Peyer's patch (tissue), 4 donors: ENCODE results near the gene TRPV6.

Experiments used
- POLR2A ChIP-seq, 2 donors: fragments of 450-650 bp; IDR thresholded peaks; one replicate each; pipeline ENCODE4 v1.5.1; 2017; ENCODE audit warnings: antibody characterized with exemption in 2 of 2, mild to moderate bottlenecking in 2 of 2, moderate library complexity in 2 of 2
- TF ChIP-seq, protein P1 (sequence below), 6 experiments: fragments of 450-650 bp in 4 of 6; fragments of 200-600 bp in 2 of 6; sonication (generic) in 1 of 6; IDR thresholded peaks; one replicate each; pipeline ENCODE4 v1.5.1; 2017 to 2019; ENCODE audit warnings: antibody characterized with exemption in 6 of 6, mild to moderate bottlenecking in 3 of 6, moderate library complexity in 1 of 6

DNA sequence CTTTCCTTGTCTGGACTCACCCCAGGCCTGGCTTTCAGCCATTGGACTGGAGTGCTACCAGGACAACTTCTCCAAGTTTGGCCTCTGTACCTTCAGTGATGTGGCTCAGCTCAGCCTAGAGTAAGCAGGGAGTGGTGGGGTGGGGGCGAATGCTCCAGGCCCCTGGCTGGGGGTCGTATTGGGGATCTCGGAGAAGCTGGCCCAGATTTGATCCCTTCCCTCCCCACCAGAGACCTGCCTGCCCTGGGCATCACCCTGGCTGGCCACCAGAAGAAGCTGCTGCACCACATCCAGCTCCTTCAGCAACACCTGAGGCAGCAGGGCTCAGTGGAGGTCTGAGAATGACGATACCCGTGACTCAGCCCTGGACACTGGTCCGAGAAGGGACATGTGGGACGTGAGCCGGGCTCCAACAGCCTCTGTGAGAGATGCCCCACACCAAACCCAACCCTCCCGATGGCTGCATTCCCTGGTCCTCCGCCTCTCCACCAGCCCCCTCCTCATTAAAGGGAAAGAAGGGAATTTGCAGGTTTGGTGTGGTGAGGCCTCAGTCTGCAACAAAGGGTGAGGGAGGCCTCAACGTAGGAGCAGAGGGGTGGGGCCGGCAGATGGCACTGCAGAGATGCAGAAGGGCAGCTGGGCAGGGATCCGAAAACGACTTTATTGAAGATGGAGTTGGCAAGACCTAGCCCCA, 14.8 kb downstream of the TRPV6 start:
- TF ChIP-seq, protein P1, sequence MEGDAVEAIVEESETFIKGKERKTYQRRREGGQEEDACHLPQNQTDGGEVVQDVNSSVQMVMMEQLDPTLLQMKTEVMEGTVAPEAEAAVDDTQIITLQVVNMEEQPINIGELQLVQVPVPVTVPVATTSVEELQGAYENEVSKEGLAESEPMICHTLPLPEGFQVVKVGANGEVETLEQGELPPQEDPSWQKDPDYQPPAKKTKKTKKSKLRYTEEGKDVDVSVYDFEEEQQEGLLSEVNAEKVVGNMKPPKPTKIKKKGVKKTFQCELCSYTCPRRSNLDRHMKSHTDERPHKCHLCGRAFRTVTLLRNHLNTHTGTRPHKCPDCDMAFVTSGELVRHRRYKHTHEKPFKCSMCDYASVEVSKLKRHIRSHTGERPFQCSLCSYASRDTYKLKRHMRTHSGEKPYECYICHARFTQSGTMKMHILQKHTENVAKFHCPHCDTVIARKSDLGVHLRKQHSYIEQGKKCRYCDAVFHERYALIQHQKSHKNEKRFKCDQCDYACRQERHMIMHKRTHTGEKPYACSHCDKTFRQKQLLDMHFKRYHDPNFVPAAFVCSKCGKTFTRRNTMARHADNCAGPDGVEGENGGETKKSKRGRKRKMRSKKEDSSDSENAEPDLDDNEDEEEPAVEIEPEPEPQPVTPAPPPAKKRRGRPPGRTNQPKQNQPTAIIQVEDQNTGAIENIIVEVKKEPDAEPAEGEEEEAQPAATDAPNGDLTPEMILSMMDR (IDR thresholded peaks at IDR 0.05): no peak
- no peak for TF ChIP-seq POLR2A (IDR thresholded peaks at IDR 0.05)
